ENCODE measurements around the gene CCL25.

DNA sequence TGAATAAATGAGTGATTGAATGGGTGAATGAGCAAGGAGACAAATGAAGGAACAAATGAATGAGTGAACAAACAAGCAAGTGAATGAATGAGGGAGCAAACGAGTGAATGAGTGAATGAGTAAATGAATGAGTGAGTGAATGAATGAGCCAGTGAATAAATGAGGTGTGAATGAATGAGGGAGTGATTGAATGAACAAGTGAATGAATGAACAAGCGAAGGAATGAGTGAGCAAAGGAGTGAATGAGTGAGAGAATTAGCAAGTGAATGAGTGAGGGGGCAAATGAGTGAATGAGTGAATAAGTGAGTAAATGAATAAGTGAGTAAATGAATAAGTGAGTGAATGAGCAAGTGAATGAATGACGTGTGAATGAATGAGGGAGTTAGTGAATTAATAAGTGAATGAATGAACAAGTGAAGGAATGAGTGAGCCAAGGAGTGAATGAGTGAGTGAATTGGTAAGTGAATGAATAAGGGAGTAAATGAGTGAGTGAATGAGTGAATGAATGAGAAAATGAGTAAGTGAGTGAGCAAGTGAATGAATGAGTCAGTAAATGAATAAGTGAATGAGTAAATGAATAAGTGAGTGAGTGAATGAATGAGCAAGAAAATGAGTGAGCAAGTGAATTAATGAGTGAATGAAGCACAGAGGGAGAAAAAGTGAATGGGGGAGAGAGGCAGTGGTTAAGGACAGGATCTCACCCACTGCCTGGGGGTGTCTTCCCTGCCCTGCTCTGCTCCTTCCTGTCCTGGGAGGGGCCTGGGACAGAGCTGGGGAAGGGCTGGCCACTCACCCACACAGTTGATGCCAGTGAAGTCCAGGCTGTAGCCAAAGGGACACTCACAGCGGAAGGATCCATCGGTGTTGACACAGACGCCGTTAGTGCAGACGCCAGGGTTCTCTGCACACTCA is 36.4 kb downstream of the CCL25 start:
- TF ChIP-seq EZH2 (IDR thresholded peaks at IDR 0.05) = no peak
- no peak for TF ChIP-seq CTCF (IDR thresholded peaks at IDR 0.05)
- no peak for TF ChIP-seq EZH2phosphoT487 (IDR thresholded peaks at IDR 0.05)
